Islet precursor cell (in vitro differentiated cells): Measurements from ENCODE around the gene OR2H1.

Source experiments
- DNase-seq: peaks from one replicate; pipeline ENCODE4 v3.0.0-alpha.2; 2018

Gene OR2H1

GRCh38 chr6:29486577-29486976 is 29.6 kb downstream of the OR2H1 start:
- DNase-seq: no peak

- no peak for DNase-seq
These were observed 30.2 kb downstream of the OR2H1 start for GRCh38 chr6:29487131-29487530.

- DNase-seq: peak; percentile 36
These were observed 30.7 kb downstream of the OR2H1 start, which contains the start of gene MAS1L for GRCh38 chr6:29487660-29488059. Gene MAS1L, minus strand, starts transcription at chr6:29487956. Its CDS starts 54 bp downstream, at chr6:29487902.

- no peak for DNase-seq
These were observed 31.9 kb downstream of the OR2H1 start for GRCh38 chr6:29488874-29489273.

GRCh38 chr6:29489286-29489685 is 32.3 kb downstream of the OR2H1 start:
- DNase-seq: no peak

- no peak for DNase-seq
These were observed 33.1 kb downstream of the OR2H1 start for GRCh38 chr6:29490055-29490454.

- no peak for DNase-seq
These were observed 33.6 kb downstream of the OR2H1 start for GRCh38 chr6:29490552-29490951.

- DNase-seq: no peak
These were observed 34.6 kb downstream of the OR2H1 start for GRCh38 chr6:29491574-29491973.

GRCh38 chr6:29493261-29493660 is 36.3 kb downstream of the OR2H1 start:
- no peak for DNase-seq

- peak; percentile 28 for DNase-seq
These were observed 37.2 kb downstream of the OR2H1 start for GRCh38 chr6:29494131-29494530.

- DNase-seq: no peak
These were observed 38.6 kb downstream of the OR2H1 start for GRCh38 chr6:29495571-29495970.

- DNase-seq: no peak
These were observed 40.0 kb downstream of the OR2H1 start for GRCh38 chr6:29496961-29497360.

- no peak for DNase-seq
These were observed 42.7 kb downstream of the OR2H1 start for GRCh38 chr6:29499704-29500103.

- DNase-seq: peak; percentile 33
These were observed 43.6 kb downstream of the OR2H1 start for GRCh38 chr6:29500594-29500993.

GRCh38 chr6:29501106-29501505 is 44.2 kb downstream of the OR2H1 start:
- DNase-seq: no peak

- DNase-seq: peak; percentile 52
These were observed 45.2 kb downstream of the OR2H1 start for GRCh38 chr6:29502181-29502580.

GRCh38 chr6:29502597-29502996 is 45.6 kb downstream of the OR2H1 start:
- no peak for DNase-seq

- DNase-seq: no peak
These were observed 48.0 kb downstream of the OR2H1 start for GRCh38 chr6:29504961-29505360.

GRCh38 chr6:29505808-29506207 is 48.9 kb downstream of the OR2H1 start:
- no peak for DNase-seq

GRCh38 chr6:29506446-29507067 is 49.6 kb downstream of the OR2H1 start:
- peak; percentile 44 for DNase-seq

GRCh38 chr6:29507319-29507718 is 50.4 kb downstream of the OR2H1 start:
- no peak for DNase-seq

GRCh38 chr6:29509239-29509638 is 52.3 kb downstream of the OR2H1 start:
- DNase-seq: peak; percentile 17

GRCh38 chr6:29509711-29510110 is 52.8 kb downstream of the OR2H1 start:
- DNase-seq: peak; percentile 27

- peak; percentile 59 for DNase-seq
These were observed 53.2 kb downstream of the OR2H1 start for GRCh38 chr6:29510202-29510601.

- peak; percentile 40 for DNase-seq
These were observed 53.9 kb downstream of the OR2H1 start for GRCh38 chr6:29510746-29511300.
